ENCODE data around the gene NUDT16L1.

The NUDT16L1 gene

DNA sequence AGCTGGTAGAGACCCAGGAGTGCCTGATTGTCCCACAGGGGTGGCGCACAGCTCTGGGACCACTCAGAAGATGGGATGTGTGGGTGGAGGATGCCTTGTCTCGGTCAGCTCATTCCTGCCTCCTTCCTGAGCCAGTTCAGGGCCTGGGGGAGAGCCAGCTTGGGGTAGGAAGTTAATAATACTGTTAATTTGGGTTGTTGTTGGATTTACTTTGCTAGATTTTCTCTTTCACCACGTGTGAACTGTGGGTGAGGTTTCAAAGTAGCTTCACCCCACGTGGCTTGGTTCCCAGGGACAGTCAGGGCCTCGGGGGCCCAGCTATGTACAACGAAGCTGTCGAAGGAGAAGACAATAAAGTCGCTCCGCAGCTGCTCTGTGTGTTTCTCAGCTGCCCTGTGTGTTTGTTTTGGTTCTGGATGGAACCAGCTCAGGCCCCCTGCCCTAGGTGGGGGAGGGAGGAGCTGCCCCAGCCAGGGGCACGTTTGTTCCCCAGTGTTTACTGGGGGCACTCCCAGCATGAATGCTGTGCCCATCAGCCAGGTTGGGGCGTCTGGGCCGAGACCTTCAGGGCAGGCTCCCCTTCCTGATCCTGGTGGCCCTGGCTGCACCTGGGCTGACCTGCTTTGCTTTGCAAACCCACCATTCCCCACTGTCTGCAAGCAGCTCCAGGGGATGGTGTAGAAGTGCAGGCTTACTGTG is 2.3 kb downstream of the NUDT16L1 start:
- DNase-seq, result no peak

DNA sequence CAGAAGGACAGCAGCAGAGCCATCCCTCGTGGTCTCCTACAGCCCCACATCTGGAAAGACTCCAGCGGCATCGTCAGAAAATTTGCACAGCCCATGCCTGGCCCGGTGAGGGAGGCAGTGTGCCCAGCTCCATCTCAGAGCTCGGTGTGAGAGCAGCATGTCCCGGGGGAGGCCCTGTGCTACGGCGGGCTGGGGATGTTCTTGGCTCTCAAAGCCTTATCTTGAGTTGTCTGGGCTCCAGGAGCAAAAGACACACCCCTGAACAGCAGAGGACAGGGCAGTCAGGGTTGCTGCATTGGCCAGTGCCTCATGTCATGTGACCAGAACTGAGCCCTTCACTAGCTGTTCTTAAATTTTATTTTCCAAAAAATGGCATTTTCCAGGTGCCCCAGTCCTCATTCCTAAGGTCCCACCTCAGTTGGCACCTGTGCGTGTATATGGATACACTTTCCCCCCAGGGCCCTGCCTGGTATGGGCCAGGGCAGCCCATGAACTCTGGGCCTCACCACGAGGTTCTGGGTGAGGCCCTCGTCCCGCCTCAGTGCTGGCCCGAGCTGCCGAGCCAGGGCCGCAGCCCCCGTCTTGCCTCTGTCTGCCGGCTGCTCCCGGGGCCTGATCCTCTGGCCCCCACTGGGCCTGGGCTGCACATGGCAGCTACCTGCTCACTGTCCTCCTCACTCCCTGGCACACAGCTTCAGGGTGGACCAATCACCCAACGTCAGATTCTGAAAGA is 3.0 kb downstream of the NUDT16L1 start:
- DNase-seq, result no peak

- no peak for DNase-seq
Measured at GRCh38 chr16:4696905-4697847, 3.8 kb downstream of the NUDT16L1 start.

GRCh38 chr16:4697848-4698291 is 4.5 kb downstream of the NUDT16L1 start:
- no peak for DNase-seq

DNA sequence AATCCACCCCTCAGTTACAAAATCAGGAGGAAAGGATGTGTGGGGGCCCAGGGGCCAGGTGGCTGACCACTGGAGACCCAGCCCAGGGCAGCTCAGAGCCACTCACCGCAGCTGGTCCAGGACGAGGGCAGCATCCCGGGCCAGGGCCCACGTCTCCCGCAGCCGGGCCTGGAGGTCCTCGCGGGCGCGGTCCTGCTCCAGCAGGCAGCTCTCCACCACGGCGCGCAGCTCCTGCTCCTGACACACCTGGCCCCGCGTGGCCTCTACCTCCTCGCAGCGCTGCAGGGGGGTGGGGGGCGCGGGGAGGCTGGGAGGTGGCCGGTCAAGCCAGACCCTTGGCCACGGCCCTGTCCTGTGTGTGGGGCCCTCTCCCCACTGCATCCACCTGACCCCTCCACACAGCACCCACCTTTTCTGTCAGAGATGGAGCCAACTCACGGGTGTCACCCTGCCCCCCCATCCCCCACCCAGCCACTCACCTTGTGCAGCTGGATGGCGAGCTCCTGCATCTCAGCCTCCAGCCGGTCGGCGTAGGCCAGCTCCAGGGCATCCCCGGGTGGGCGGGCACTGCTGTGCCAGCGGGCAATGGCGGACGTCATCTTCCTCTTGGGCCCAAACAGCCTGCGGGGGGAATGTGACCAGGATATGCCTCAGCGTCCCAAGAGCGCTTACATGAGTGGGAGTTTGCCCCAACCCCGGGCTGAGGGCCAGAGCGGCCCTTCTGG is 5.1 kb downstream of the NUDT16L1 start:
- DNase-seq, result no peak

GRCh38 chr16:4699046-4699556 is 5.7 kb downstream of the NUDT16L1 start:
- no peak for DNase-seq

DNA sequence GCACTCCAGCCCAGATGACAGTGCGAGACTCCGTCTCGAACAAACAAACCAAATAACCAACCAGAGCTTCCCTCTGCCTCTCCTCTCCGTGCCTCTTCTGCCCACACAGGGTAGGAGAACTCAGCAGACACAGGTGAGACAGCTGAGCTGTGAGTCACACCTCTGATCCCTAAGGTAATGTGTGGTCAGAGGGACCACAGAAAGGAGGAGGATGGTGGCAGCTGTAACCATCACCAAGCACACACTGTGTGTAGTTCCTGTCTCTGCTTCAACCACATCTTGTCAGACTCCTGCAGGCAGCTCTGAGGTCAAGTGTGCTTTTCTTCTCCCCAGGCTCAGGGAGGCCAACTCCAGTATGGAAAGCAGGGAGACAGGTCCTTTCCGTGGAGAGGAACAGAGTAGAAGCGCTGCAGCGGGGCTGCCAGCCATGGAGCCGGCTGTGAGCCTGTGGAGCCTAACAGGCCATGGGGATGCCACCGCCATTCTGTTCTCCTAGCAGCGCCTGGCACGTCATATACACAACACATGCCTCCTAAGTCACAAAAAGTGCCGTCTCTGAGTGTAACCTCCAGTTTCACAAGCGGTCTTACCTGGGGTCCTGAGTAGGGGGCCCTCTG is 7.1 kb downstream of the NUDT16L1 start:
- DNase-seq, result no peak

DNA sequence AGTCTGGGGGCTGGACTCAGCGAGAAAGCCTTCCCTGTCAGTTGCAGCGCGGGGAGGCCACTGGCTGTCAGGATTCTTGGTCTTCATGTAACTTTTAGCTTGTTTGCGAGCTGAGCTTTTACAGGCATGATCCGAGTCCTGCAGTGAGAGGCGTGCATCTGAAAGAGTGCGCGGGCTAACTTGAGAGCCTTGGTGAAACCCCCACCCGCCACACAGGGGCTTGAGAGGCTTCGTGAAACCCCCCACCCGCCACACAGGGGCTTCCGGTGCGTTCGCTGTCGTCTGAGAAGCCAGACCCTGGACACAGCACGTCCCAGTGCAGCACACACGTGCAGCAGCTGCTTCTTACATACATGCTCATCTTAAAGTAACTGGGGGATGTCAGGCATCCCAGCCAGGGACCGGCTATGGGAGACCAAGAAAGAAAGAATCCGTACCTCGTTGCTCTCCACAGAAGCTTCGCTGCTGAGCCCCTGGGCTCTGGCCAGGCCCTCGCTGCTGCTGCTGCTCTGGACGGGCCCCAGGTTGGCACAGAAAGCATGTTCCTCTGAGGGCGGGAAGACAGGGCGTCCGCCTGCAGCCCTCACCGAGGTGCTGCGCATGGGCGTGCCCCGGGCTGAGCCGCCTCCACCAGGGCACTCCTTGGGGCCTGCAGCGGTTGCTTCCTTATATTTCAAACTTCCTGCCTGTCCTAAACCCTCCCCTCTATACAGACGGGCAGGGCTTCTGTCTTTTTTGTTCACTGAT is 7.8 kb downstream of the NUDT16L1 start:
- DNase-seq, result no peak

- no peak for DNase-seq
Measured at GRCh38 chr16:4701791-4702465, 8.6 kb downstream of the NUDT16L1 start.

- DNase-seq, result no peak
Measured at GRCh38 chr16:4702466-4702808, 9.1 kb downstream of the NUDT16L1 start.

DNA sequence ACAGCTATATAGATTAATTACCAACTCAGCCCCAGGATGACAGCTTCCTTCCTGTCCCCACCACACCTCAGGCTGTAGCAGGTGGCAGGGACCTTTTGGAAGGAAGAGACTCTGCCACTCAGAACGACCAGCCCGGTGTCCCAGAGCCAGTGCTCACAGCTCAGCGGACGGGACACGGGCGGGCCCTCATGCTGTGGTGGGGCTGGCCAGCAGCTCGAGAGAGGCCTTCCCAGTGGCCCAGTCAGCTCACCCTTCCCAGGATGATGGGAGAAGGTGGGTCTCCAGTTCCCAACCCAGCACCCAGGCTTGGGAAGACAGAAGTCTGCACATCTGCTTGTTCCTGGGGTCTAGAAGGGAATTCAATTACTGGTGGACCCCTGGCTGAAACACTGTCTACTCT is 10.5 kb downstream of the NUDT16L1 start:
- no peak for DNase-seq

GRCh38 chr16:4704491-4704890 is 11.1 kb downstream of the NUDT16L1 start:
- DNase-seq, result no peak

DNA sequence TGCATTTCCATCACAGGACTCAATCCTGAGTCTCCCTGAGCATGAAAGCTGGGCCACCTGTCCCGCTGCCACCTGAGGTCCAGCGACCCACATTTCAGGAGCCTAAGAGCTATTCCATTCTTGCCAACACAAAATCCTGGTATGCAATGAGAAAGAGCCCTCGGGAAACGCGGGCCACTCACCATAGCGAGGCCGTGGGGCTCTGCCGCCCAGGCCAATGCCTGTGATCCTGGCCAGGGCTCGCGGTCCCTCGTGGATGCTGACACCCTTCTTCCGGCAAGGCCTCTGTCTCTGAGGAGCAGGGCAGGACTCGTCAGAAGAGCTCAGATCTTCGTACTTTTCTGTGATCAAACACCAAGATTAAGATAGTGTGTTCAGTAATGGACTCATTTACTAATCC is 11.6 kb downstream of the NUDT16L1 start:
- no peak for DNase-seq

DNA sequence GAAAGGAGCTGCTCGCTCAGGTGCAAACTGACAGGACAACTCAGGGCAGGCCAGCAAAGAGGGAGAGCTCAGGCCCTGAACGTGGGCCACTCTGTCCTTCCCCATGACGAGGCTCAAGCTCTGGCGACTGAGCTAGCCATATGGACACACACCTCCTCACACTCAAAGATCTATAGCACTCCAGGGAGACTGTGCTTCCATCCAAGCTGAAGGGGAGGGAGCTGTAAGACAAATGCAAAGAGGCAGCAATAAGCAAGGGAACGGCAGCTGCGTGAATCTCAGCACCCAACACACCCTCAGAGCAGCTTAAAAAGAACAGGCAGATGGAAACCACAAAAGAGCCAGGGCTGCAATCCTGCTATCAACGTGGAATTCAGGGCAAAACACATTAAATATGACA is 13.5 kb downstream of the NUDT16L1 start:
- no peak for DNase-seq

DNA sequence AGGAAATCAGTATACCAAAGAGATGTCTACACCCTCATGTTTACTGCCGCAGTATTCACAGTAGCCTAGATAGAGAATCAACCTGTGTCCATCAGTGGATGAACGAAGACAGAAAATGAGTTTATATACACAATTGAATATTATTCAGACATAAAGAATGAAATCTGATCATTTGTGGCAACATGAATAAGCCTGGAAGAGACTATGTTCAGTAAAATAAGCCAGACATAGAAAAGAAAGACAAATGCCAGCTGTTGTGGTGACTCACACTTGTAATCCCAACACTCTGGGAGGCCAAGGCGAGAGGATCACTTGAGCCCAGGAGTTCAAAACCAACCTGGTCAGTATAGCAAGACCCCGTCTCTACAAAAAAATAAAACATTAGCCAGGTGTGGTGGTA is 16.1 kb downstream of the NUDT16L1 start:
- DNase-seq, result no peak

DNA sequence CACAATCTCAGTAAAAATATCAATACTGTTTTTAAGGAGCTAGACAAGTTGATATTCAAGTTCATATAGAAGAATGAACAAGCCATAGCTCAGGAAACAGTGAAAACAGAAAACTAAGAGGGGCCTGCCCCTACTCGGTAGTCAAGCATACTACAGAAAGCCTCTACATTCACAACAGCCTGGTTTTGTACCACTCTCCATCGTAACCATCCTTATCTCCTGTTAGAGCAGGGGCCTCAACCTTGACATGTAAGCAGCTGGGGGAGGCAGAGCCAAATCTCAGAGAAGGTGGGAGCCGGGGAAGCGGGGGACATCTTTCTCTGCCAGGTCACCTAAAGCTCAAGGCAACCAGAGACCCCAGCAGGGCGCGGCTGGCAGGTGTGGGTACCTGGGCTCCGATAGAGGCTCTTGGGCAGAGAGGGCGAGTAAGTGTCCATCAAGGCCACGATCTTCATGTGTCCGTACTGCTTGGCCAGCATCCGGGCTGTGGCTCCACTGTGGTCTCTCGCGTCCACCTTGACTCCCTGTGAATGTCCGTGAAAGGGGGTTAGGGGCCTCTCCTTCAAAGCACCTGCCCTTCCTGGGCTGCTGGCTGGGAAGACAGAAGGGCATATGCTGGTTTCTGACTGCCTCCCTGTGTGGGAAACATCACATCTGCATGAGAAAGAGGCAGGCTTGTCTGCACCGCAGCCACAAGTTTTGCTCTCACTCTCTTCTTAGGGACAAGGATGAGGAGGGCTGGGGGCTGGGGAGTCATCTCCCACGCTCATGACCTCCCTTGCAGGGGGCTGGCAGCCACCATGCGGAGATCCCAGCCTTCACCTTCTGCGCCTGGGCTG is 20.5 kb downstream of the NUDT16L1 start:
- DNase-seq, result no peak

DNA sequence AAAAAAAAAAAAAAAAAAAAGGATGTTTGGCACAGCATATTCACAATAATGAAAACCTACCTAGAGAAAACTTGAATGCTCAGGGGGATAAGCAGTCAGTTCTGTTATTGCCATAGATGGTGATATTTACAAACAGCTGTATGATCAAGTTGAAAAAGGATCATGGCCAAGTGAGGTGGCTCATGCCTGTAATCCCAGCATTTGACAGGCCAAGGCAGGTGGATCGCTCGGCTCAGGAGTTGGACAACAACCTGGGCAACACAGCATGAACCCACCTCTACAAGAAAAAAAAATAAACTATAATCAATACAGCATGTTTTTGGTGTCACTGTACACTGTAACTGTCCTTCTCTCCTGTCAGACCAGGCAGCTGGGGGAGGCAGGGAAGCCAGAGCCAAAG is 21.6 kb downstream of the NUDT16L1 start:
- no peak for DNase-seq

- DNase-seq, result no peak
Measured at GRCh38 chr16:4718466-4718865, 25.1 kb downstream of the NUDT16L1 start.

DNA sequence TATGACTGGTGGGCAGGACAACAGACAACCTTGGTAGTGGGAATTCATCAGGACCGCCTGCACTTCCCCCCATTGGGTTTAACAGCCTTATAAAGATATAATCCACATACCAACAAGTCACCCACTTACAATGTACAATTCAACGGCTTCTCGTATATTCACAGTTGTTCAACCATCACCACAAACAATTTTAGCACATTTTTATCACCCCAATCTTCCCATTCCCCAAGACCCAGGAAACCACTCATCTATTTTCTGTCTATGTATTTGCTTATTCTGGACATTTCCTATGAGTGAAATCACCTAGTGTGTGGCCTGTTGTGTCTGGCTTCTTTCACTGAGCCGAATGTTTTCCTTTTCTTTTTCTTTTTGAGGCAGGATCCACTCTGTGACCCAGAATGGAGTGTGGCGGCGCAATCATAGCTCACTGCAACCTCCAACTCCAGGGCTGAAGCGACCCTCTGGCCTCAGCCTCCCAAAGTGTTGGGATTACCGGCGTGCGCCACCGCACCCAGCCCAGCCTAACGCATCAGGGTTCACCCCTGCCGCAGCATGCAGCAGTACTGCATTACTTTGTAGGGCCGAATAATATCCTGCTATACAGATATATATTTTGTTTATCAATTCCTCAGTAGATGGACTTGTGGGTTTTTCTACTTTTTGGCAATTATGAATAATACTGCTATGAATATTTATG is 29.9 kb downstream of the NUDT16L1 start:
- no peak for DNase-seq
